Thyroid gland (tissue), 4 donors: ENCODE data around the gene KIRREL1. TPM values are rescaled to one million over a fixed set of nuclear protein-coding genes. Genes with fewer than 3 reads are reported as not detected.

ENCODE experiments used
- DNase-seq, 2 donors: peaks; one replicate each; pipeline ENCODE4 v3.0.0-alpha.2; 2019
- H3K27ac ChIP-seq, 3 donors: fragments of 200-600 bp; sonication (generic); 1 replicate in 2 of 3; 2 replicates in 1 of 3; pipeline ENCODE4 v1.5.1; 2016 to 2019; ENCODE audit warnings: mild to moderate bottlenecking in 1 of 3, moderate library complexity in 1 of 3
- H3K27me3 ChIP-seq: fragments of 200-600 bp; sonication (generic); one replicate; pipeline ENCODE4 v1.5.1; 2019
- H3K36me3 ChIP-seq, 2 donors: fragments of 200-600 bp; sonication (generic); one replicate each; pipeline ENCODE4 v1.5.1; 2016 to 2019
- H3K4me1 ChIP-seq, 2 donors: fragments of 200-600 bp; sonication (generic); one replicate each; pipeline ENCODE4 v1.5.1; 2017 to 2019
- H3K4me3 ChIP-seq, 3 donors: fragments of 200-600 bp; sonication (generic); replicated peaks in 1 of 3; 1 replicate in 2 of 3; 2 replicates in 1 of 3; pipeline ENCODE4 v1.5.1; 2016; ENCODE audit warnings: mild to moderate bottlenecking in 1 of 3
- H3K9me3 ChIP-seq: fragments of 200-600 bp; sonication (generic); one replicate; pipeline ENCODE4 v1.5.1; 2017
- POLR2A ChIP-seq, 2 donors: fragments of 450-650 bp; IDR thresholded peaks; one replicate each; pipeline ENCODE4 v1.6.1; 2017; ENCODE audit warnings: antibody characterized with exemption in 2 of 2, mild to moderate bottlenecking in 2 of 2, moderate library complexity in 1 of 2
- WGBS, 2 donors: methylation state at CpG; one replicate each; pipeline ENCODE4 v1.1.5; 2017; 5-methylcytosine and 5-hydroxymethylcytosine counted together
- intact Hi-C: fragments of 100-400 bp; cut with DNase I; formaldehyde crosslinking; loops from one replicate; pipeline ENCODE4 v1.15.1; 2023
- total RNA-seq, 4 donors: library from RNA; depleted of rRNA; stranded (reverse); fragments of >200 nt; gene quantifications; one replicate each; pipeline ENCODE4 v1.2.3, GENCODE V29; 2016
- TF ChIP-seq, protein P1 (sequence below), 6 experiments: fragments of 200-600 bp in 3 of 6; fragments of 450-650 bp in 3 of 6; sonication (generic) in 3 of 6; IDR thresholded peaks; one replicate each; pipeline ENCODE4 v1.5.1; 2016 to 2019; ENCODE audit warnings: antibody characterized with exemption in 6 of 6, mild to moderate bottlenecking in 2 of 6, inconsistent platforms in 1 of 6, moderate library complexity in 1 of 6

The KIRREL1 gene
- total RNA-seq, 4 donors from 2014 or later, result 22.7 to 27.5 (median 24.1) TPM

GRCh38 chr1:157988002-157988401 lies 5.4 kb upstream of the KIRREL1 start:
- Histone ChIP-seq H3K27ac (no peak overlapping the region), H3K36me3 (no peaks in the 10 kb centered on the region), H3K4me3 (no peak overlapping the region), H3K9me3 (no peaks in the 10 kb centered on the region), H3K27me3 (no peaks in the 10 kb centered on the region), H3K4me1 (peaks cover 10% of the 10 kb centered on the region in 2 donors)
- TF ChIP-seq, protein P1, sequence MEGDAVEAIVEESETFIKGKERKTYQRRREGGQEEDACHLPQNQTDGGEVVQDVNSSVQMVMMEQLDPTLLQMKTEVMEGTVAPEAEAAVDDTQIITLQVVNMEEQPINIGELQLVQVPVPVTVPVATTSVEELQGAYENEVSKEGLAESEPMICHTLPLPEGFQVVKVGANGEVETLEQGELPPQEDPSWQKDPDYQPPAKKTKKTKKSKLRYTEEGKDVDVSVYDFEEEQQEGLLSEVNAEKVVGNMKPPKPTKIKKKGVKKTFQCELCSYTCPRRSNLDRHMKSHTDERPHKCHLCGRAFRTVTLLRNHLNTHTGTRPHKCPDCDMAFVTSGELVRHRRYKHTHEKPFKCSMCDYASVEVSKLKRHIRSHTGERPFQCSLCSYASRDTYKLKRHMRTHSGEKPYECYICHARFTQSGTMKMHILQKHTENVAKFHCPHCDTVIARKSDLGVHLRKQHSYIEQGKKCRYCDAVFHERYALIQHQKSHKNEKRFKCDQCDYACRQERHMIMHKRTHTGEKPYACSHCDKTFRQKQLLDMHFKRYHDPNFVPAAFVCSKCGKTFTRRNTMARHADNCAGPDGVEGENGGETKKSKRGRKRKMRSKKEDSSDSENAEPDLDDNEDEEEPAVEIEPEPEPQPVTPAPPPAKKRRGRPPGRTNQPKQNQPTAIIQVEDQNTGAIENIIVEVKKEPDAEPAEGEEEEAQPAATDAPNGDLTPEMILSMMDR (IDR thresholded peaks at IDR 0.05), result no peak
- TF ChIP-seq POLR2A (IDR thresholded peaks at IDR 0.05), result no peak
- DNase-seq, result no peak
- intact Hi-C loops, result no loop called here
- 81 to 83% methylated on average over 3 of the region's 3 CpGs for WGBS, 2 donors

DNA sequence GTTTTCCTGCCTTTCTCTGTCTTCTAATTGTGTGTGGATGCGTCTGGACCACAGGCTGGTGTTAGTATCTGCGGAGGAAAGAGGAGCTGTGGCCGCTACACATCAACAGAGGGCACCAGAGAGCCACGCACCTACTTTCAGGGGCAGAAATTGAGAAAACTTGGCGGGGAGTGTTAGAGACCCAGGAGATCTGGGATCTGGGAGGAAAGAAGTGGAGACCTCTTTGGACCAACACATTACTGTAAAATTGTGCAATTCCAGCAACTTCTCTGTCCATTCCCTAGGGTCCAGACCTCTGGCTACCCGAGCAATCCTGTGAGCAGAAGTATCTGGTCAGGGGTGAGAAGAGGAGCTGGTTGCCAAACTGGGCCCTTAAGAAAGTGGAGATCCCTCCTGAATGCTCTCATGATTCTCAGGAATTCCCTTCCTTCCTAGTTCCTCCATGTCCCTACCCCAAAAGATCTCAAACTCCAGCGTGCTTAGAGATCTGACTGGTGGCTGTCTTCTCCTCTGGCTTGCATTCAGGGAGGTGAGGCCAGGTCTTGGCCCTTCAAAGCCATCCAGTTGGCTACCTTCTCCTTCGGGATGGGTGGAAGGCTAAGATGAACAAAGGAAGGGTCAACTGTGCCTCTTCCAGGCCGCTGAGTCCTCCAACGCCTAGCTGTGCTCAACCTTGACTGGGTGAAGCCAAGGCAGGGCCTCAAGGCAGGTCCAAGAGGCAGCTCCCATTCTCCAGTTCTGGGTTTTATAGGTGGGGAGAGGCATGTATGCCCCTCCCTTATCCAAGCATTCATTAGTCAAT lies 1.2 kb upstream of the KIRREL1 start:
- intact Hi-C loops, result loop anchor here (5.0 kb wide), 2 partner anchors 40 to 125 kb away; no protein-coding TSS in a partner anchor
- WGBS, 2 donors, result 29 to 34% methylated on average over 10 of the region's 10 CpGs
- peak; percentile 69 to 74 for DNase-seq
- Histone ChIP-seq H3K4me3 (no peak overlapping the region), H3K27ac (peak overlapping the region in 2 of 3 donors; percentile 82 to 89), H3K4me1 (peaks cover 10 to 23% of the 10 kb centered on the region in 2 donors), H3K27me3 (no peaks in the 10 kb centered on the region), H3K36me3 (no peaks in the 10 kb centered on the region), H3K9me3 (no peaks in the 10 kb centered on the region)
- TF ChIP-seq, protein P1 (IDR thresholded peaks at IDR 0.05), result peak; percentile 73 to 98 (median 96)
- no peak for TF ChIP-seq POLR2A (IDR thresholded peaks at IDR 0.05)

DNA sequence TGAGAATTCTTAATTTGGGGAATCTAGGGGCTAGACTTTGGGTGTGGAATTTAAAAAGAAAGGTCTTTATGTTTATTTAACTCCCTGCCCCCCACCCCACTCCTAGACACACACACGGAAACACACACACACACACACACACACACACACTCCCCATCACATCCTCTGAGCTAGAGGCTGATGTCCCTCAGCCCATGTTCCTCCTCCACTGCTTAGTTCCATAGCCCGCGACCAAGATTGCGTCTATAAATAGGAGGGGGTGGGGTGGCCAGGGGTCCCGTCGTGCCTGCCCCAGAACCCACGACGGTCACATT lies 655 bp upstream of the KIRREL1 start:
- Histone ChIP-seq H3K4me1 (peaks cover 11 to 27% of the 10 kb centered on the region in 2 donors), H3K4me3 (peak overlapping the region in 2 of 3 donors; percentile 44 to 66), H3K27me3 (no peaks in the 10 kb centered on the region), H3K9me3 (no peaks in the 10 kb centered on the region), H3K36me3 (no peaks in the 10 kb centered on the region), H3K27ac (peak overlapping the region; percentile 36 to 89 (median 82))
- TF ChIP-seq POLR2A (IDR thresholded peaks at IDR 0.05), result no peak
- TF ChIP-seq, protein P1 (IDR thresholded peaks at IDR 0.05), result no peak
- DNase-seq, result peak in 1 of 2 donors; percentile 31
- 3 to 6% methylated on average over 8 of the region's 8 CpGs for WGBS, 2 donors
- intact Hi-C loops, result loop anchor here (5.0 kb wide), 2 partner anchors 40 to 125 kb away; no protein-coding TSS in a partner anchor

- H3K36me3 ChIP-seq, result no peaks in the 10 kb centered on the region
- H3K9me3 ChIP-seq, result no peaks in the 10 kb centered on the region
- intact Hi-C loops, result loop anchor here (5.0 kb wide), 2 partner anchors 38 to 123 kb away; no protein-coding TSS in a partner anchor
- H3K27ac ChIP-seq, result peak overlapping the region; percentile 74 to 89 (median 82)
- peak in 1 of 2 donors; percentile 30 for DNase-seq
- H3K4me1 ChIP-seq, result peaks cover 21 to 39% of the 10 kb centered on the region in 2 donors
- 0 to 1% methylated on average over 23 to 29 of the region's 29 CpGs for WGBS, 2 donors
- no peaks in the 10 kb centered on the region for H3K27me3 ChIP-seq
- peak overlapping the region; percentile 66 to 91 (median 86) for H3K4me3 ChIP-seq
- no peak for TF ChIP-seq POLR2A (IDR thresholded peaks at IDR 0.05)
- TF ChIP-seq, protein P1 (IDR thresholded peaks at IDR 0.05), result no peak
Measured at GRCh38 chr1:157993918-157994605, 617 bp downstream of the KIRREL1 start.
